DMS114 treated with DMSO at 0.1 percent for 48 hours (cell line): ENCODE measurements around the gene C21orf91.

ENCODE experiments used
- DNase-seq: peaks from one replicate; lab custom pipeline; 2025; ENCODE audit not compliant: unreplicated experiment; lab: John Stamatoyannopoulos, UW

The C21orf91 gene

DNA sequence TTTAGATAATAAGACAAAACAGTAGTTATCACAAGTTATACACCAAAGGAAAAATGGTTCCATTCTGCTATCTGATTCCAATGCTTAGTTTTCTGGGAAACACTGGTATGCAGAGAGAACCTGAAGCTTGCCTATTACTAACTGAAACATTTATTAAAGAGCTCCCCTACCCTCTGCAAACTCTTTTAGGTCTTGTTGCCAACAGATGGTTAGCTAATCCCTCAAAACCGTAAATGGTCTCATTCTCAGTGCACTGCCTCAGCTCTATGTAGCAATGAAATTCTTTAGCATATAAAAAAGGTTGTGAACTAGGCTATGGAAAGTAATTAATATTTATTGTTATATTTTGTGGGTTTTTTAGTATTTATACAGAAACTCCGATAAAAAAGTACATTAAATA, 20.4 kb downstream of the C21orf91 start:
- DNase-seq: no peak

DNA sequence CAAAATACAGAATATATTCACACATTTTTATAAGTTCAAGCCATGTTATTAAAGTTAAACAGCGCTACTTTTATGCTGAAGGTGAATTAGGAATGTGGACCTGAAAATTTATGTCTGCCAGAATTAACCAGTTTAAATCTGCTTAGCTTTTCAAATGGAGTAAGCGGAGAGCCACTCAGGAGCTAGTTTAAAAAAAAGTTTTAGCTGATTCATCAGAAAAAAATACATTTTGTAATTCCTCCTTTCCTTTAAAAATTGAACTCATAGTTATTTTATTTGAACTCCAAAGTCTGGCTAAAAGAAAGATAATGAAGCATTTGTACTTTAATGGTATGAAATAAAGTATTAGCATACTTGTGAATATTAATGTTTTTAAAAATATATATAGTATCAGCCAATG, 21.2 kb downstream of the C21orf91 start:
- no peak for DNase-seq

DNA sequence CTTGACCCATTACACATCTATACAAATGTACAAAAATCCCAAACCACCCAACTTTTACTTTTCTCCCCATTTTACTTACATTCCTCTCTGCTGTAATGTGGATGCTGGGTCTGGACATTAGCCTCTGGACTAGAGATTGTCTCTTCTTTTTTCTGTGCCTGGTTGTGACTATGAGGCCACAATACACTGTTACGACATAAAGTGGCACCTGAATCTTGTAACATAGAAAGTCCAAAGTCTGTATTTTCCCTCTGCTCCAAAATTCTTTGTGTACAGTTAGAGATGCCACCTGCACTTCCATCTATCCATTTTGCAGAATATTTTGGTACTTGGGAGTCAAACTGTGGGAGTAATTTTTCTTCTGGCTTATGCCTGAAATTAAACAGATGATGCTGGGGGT, 22.7 kb downstream of the C21orf91 start:
- DNase-seq: no peak

DNA sequence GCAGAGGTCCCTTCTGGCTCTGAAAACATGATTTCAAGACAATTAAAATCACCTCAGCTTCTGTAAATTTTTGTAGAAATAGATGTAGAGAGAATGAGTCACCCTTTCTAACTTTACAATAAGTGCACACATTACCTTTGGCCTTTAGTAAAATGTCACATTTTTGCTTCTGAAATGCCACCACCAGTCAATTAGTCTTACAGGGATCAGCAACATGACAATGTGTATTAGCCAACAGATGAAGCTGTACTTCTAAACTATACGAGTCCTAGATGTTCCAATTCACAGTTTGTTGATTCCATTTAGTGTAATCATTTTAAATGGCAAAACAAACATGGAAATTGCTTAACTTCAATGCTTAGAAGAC, 23.1 kb downstream of the C21orf91 start:
- DNase-seq: no peak

DNA sequence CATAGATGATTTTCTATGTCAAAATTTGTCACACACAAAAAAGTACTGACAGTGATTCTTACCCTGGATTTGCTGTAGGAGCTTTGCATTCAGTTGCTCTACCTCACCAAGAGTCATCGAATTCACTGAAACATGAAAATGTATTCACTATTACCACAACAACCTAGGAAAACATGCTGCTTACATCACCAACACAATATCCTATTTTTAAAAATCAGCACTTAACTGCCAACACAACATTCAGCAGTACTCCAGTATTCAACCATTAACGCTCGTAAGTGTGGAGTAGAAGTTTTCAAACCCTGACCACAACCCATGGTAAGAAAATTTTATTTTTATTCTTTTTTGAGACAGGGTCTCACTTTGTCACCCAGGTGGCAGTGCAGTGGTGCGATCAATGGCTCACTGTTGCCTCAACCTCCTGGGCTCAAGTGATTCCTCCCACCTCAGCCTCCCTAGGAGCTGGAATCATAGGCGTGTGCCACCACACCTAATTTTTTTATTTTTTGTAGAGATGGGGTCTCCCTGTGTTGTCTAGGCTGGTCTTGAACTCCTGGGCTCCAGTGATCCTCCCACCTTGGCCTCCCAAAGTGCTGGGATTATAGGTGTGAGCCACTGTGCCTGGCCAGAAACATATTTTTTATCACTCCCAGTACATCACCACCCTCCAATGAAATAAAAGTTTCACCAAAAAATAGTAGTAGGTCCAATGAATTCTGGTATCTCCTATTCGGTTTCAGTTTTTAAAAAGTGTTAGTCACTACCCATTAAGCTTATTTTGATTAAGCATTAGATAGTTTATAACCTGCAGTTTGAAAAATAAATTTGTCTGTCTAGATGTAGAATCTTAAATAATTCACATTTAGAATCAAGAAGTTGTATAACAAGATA, 23.8 kb downstream of the C21orf91 start:
- no peak for DNase-seq

DNA sequence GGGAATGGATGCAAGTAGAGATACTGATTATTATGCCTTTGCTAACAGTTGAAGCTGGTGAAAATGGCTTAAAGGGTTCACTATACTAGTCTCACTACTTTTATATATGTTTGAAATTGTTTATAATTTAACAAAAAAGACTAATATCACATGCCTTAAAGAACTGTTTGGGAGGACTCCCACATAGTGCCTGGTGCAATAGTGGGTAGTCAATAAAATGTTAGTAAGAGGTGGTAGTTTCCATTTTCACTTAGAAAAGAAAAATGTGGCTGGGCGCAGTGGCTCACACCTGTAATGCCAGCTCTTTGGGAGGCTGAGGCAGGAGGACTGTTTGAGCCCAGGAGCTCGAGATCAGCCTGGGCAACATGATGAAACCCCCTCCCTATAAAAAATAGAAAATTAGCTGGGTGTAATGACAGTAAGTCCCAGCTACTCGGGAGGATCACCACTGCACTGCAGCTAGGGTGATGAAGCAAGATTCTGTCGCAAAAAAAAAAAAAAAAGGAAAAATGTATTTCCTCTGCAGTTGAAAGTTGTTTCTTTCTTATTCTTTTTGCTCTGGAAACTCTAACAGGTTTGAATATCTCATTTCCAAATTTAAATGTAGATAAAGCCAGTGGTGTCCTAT, 24.5 kb downstream of the C21orf91 start:
- DNase-seq: no peak

DNA sequence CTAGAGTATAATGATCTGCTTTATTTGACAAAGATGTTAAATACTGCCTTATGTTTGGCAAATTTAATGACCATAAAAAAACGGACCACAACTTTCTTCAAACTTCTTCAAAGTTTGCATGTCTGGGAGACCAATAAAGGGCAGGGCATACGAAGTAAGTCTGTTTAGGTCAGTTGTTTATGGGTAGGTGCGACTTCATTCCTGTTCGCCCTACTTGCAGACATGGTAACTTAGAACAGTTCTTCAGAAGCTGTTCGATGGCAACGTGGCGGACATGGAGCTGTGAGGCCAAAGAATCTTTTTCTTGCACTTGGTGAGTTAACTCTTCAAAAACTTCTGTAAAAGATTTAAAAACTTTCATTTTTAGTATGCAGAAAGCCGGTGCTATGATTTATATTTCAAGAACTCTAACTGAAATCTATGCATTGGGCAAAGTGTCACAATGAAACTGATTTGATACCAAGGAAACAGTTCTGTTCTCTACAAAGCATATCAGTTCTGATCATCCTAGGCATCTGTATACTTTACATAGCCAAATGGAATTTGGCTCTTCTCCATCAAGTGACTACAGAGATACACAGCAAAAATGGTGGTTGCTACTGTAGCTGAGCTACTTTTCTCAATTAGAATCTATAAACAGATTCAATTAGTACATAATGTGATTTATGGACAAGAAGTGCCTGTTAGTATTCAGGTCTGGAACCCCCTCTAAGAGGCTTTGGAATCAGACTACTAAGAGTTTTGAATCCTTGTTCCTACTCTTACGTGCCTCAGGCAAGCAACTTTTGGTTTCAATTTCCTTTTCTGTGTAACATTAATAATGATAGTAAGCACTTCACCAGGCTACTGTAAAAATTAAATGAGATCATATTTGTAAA, 25.7 kb downstream of the C21orf91 start:
- DNase-seq: no peak

DNA sequence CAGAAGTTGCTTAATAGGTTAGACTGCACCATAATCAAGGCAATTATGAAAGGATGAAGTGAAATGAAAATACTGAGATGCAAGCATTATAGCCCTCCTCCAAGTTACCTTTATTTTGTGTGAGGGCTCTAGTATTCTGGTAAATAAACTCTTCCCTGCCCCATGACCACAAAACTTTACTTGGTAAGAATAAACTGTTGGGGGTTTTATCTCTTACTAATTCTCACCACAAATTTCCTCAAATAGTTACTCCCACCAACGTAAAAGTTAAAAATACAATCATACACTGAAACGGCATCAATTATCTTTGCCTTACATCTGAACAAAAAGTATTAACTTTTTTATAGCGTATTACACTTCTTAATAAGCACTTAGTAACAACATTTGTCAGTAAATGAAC, 29.5 kb downstream of the C21orf91 start:
- DNase-seq: no peak

DNA sequence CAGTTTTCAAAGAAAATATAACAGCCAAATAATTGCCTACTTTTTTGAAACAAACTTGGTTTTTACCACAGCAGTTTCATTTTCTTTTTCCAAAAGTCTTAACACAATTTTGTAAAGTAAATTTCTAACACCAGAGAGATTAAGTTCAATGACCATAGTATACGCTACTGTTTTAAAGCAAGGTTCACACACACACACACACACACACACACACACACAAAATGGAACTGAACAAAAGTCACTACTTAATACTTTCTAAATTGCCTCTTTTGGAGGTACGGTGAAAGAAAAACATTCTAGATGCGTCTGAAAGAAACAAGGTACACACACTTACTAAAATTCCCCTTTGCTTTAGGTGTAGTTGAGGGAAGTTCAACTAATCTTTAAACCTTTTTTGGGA, 30.1 kb downstream of the C21orf91 start:
- no peak for DNase-seq

DNA sequence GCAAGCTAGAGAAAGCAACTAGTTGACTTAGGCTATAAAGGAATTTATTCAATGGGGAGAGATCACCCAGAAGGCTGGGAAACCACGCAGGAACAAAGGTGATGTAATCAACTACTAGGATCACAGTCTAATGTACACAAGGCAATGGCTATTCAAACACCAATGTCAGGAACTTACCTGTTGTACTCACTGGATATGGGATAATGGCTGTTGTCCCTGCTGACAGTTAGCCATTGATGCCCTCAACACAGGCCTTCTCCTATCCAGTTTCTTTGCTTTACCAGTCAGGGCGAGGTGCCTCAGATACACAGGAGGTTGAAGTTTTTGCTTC, 32.3 kb downstream of the C21orf91 start:
- no peak for DNase-seq

DNA sequence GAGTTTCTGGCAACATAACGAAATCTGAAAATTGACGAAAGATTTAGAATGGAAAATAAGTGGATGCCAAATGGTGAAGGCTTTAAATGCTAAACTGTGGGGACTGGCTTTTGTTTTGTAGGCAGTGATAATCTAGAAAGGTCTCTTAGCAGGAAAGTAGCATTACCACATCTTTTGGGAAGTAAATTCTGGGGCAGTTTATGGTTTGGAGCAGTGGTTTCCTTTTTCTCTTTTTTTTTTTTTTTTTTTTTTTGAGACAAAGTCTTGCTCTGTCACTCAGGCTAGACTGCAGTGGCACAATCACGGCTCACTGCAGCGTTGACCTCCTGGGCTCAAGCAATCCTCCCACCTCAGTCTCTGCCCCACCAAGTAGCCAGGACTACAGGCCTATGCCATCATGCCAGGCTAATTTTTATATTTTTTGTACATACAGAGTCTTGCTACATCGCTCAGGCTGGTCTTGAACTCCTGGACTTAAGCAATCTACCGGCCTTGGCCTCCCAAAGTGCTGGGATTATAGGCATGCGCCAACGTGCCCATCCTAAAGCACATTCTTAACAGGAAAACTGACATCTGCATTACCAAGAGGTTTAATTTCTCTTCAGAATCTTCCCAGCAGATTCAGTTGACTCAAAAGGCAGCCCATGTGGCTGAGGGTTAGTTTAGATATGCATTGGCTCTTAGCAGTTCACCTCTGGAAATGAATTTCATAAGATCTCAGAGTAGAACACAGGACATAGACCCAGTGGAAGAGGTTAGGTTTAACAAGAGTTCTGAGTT, 32.9 kb downstream of the C21orf91 start:
- no peak for DNase-seq

DNA sequence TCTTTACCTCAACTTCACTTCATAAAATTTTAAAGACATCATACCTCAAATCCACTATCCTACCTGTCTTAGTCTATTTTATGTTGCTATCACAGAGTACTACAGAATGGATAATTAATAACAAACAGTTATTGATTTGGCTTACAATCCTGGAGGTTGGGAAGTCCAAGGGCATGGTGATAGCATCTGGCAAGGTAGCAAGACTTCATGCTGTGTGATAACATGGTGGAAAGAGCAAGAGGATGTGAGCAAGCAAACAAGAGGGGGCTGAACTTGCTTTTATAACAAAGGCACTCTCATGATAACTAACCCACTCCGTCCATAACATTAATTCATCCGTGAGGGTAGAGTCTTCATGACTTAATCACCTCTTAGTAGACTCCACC, 33.8 kb downstream of the C21orf91 start:
- no peak for DNase-seq

DNA sequence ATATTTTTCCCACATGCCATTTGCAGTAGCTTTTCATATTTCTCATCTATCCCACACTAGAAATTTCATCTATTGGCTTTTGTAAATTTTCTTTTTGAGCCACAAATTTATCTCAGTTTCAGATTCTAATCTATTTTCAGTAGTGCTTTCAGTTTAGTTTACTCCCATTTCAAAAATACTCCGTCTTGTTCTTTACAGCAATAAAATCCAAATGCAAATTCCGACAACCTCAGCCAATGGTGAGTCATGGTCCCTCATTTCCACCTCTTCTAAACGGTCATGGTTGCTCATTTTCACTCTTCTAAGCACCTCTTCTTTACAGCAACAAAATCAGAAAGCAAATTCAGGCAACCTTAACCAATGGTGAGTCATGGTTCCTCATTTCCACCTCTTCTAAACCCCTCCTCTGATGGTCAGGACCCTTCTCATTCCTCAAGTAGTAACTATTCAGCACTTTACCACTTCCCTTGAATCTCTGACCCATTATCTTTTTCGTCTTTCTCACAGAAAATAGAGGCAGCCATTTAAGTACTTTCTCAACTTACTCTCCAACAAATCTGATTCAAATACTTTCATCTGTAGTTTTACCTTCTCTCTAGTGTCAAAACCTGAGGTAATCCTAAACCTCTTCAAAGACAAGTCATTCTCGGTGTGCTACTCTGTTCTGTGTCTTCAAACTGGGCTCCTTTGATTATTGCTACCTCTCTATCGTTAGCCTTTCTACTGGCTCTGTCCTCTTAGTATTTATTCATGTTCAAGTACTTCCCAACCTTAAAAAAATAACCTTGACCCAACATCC, 34.4 kb downstream of the C21orf91 start:
- no peak for DNase-seq

DNA sequence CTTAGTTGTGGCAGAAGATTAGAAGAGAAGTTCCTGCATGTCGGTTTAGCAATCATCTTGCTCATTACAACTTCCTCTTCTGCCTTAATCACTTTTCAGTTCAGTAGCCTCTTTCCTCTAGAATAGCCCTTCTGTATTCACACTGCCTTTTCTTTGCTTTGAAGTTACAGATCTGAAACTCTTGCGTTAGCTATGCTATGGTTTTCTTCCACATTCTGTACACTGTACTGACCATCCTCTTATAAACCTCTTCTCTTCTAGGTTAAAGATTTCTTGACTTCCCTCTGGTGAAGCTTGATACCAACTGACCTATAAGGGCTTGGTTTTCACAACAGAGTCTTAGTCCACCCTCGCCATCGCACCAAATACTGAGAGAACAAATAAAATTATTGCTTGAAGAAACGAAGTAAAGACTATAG, 35.0 kb downstream of the C21orf91 start:
- DNase-seq: no peak

DNA sequence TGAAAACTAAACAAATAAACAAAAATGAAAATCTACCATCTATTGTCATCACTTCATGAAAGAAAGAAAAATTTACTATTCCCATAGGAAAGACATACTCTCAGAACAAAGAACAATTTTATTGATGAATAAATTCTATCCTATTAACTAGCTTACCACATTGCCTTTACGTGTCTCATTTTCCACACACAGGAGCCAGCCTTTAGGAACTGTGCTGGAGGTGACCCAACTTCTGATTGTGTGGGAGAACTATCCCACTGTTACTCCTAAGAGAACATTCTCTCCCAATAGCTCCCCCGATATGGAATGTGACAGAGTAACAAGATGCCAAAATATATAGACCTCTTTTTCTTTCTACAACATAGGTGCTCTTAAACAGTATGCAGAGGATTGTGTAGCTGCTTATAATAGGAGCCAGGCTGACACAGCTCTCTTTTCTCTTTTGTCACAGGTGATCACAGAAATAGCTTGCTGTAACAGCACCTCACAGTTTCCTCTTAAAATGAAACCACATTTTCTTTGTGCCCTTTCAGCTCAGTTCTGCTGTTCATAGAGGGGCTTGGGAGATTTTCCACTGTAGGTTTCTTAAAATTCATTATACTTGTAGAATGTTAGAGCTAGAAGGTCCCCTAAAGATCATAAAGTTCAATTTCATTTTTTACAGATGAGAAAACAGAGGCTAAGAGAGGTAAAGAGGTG, 35.5 kb downstream of the C21orf91 start:
- no peak for DNase-seq

DNA sequence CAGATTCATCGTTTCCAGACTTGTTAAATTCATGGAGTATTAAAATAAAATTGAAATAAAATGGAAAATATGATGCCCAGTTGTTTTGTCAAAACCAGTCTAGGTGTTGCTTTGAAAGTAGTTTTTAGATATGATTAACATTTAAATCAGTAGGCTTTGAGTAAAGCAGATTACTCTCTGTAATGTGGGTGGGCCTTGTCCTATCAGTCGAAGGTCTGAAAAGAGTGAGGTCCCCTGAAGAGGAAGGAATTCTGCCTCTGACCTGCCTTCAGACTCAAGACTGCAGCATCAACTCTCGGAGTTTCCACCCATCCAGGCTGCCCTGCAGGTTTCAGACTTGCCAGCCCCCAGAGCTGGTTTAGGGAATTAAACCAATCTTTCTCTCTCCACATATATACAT, 36.2 kb downstream of the C21orf91 start:
- no peak for DNase-seq

DNA sequence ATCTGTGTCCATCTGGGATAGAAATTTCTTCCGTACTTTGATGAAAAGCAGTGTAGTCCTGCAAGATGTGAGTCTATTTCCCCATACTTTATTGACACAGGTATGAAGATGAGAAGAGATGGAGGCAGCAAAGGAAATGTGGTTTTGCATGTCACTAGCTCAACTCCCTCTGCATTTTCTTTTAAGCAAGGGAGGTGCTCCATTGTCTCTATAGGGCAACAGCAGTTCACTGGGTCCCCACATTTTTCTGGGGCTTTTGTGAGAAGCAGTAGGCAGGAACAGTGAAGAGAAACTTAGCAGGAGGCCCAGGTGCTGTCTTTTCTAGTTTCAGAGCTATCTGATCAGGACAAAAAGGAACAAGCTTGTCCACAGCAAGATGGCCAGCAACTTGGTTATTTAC, 37.1 kb downstream of the C21orf91 start:
- DNase-seq: no peak

DNA sequence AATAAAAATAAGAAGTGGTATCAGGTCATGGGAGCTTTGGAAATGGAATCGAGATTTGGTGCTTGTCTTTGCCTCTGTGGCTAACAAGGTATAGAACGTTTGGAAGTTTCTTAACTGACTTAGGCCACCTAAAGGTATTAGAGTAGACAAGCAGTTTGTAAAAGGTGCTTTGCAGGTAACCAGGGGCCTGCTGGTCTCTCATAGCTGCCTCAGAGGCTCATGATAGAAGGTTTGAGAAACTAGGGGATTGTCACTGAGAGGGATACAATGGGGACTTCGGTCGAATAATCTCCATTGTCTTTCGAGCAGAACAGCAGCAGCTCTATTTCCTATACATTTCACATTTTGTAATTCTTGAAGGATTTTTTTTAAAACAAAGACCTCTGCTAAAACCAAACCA, 37.6 kb downstream of the C21orf91 start:
- no peak for DNase-seq

DNA sequence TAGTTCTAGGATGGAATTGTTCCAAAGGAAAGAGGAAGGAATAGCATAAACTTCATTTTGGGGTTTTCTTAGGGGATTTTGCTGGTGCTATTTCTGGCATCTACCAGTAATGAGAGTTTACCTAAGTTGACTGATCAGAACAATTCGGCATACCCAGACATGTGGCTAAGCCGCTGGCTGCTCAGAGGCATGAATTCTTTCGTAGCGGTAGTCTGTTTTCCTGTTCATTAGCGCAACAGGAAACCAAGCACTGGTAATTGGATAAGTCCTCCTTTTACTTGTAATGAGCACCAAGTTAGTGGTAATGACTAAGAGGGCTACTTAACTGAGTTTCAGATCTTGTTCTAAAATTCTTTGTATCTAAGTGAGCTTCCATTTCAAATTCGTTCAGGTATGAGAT, 38.6 kb downstream of the C21orf91 start:
- no peak for DNase-seq

DNA sequence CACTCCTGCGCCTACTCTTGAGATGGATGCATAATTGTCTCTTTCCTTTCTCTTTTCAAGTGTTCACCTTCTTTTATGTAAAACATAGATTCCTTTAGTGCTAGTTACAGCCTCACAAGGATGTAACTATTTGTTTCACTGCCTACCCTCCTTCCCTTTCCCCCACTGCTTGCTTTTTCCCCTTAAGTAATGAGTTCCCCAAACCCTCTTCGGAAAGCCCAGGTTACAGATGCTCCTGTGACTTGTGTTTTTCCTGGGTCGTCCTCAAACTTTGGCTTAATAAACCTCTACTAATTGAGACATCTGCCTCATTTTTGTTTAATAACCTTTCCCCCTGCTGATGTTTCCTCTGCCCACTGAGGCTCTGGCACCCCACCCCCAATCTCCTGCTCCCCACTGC, 39.2 kb downstream of the C21orf91 start:
- DNase-seq: no peak
